NCI-H460 (cell line): ENCODE results near the gene SSTR1. TPM values are rescaled to one million over a fixed set of nuclear protein-coding genes. Genes with fewer than 3 reads are reported as not detected.

Source experiments
- DNase-seq: peaks from one replicate; pipeline ENCODE4 v3.0.0-alpha.2; 2016; ENCODE audit warnings: low read depth; ENCODE audit errors: extremely low read depth
- total RNA-seq: library from RNA; depleted of rRNA; stranded (reverse); fragments of >200 nt; shearing (Covaris generic); gene quantifications from 2 replicates; pipeline ENCODE4 v1.2.3, GENCODE V29; 2014; rRNA removed

SSTR1 gene
- total RNA-seq, 1 experiment from 2014 or later: not detected

DNA sequence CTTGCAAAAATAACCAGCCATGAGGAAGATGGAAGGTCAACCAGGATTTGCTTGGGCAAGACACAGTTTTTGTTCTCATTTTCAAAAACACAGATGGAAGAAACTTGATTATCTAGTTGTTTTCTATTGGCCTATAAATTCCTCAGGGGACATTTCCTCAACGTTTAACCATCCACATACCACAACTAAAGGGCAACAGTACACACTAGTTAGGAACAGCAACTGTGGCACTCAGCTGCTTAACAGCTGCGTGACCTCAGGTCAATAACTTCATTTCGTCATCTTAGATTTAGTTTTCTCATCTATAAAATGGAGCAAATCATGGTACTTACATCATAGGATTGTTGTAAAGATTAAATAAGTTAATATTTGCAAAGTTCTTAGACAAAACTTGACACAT, 18.7 kb downstream of the SSTR1 start:
- no peak for DNase-seq

DNA sequence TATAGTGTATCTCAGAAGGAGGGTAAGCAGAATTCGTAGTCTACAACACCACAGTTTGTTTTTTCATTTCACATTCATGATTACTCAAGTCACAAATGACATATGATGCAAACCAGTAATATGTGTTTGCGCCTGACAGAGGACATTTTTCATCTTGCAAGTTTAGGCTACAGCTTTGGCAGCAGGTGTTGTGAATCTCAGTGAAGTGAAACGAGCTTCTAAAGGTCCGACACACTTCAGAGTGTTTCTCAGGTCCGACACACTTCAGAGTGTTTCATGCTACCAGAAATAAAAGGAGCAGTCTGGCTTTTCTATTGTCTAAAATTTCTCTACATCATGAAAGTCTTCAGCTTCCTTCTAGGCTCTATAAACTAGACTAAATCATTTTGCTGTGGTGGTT, 25.5 kb downstream of the SSTR1 start:
- DNase-seq: no peak

- DNase-seq: no peak
Observed at GRCh38 chr14:38238332-38238731, 30.6 kb downstream of the SSTR1 start.

- no peak for DNase-seq
Observed at GRCh38 chr14:38238878-38239277, 31.2 kb downstream of the SSTR1 start.

- no peak for DNase-seq
Observed at GRCh38 chr14:38243696-38244240, 36.1 kb downstream of the SSTR1 start.

DNA sequence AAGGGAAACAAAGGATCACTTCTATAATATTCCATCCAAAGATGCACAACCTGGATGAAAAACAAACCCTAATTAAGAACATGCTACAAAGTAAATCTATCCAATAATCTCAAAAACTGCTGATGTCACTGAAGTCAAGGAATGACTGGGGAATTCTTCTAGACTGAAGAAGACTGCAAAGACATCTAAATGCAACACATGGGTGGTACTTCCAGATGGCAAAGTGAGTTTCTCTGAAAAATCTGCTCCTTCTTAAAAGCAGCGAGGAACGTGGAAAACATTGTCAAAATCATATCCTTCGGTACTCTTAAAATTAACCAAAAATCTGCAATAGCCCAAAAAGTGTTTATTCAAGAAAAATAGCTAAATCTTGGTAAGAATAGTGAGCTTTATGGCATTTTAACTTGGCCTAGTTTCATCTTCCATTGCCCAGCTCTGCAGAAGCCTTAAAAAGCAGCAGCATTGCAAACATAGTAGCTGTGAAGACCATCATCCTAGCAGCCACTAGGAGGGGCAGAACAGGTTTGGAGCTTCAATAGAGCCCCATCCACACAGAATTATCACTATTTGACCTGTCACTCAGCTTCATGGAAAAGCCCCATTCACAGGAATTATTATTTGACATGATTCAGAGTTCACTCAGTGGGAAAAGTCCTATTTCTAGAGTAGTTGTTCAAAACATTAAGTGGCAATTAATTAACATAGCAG, 40.8 kb downstream of the SSTR1 start:
- no peak for DNase-seq

- no peak for DNase-seq
Observed at GRCh38 chr14:38250331-38250730, 42.6 kb downstream of the SSTR1 start.

GRCh38 chr14:38252066-38252710, 44.5 kb downstream of the SSTR1 start:
- DNase-seq: no peak

DNA sequence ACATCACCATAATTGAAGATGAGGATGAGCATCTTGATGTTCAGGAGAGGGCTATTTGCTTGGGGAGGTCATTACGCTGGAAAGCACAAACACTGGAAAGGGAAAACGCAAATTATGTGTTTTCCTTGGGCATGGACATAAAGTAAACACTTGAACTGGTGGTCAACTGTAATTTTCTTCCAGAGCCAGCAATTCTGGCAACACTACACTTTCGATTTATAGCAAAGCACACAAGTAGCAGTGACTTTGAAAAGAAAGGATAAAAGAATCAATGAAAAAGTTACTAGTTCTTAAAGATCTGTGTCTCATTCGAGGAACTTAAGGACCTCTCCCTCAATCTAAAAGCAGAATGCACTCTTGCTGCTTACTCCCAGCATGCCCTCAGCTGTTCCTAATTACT, 46.0 kb downstream of the SSTR1 start:
- DNase-seq: no peak

GRCh38 chr14:38254571-38255407, 47.1 kb downstream of the SSTR1 start:
- no peak for DNase-seq

GRCh38 chr14:38255408-38255672, 47.6 kb downstream of the SSTR1 start:
- DNase-seq: no peak

- no peak for DNase-seq
Observed at GRCh38 chr14:38255673-38256532, 48.2 kb downstream of the SSTR1 start, which contains the start of gene CLEC14A. Gene CLEC14A (minus strand): TSS chr14:38256093. CDS start chr14:38256022, 71 bp downstream.

DNA sequence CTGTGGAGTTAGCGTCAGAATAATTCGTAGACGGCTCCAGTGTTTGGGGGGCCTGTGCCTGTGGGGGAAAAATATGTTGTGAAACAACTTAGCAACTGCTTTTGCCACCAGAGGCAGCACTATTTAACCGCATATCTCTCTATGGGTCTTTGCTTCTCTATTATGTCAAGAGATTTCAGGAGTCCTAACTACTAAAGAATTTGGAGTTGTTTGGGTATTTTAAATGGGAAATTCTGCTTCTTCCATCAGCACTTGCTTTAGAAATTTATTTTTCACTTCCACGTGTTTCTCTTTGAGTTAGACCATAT, 48.8 kb downstream of the SSTR1 start:
- DNase-seq: no peak

DNA sequence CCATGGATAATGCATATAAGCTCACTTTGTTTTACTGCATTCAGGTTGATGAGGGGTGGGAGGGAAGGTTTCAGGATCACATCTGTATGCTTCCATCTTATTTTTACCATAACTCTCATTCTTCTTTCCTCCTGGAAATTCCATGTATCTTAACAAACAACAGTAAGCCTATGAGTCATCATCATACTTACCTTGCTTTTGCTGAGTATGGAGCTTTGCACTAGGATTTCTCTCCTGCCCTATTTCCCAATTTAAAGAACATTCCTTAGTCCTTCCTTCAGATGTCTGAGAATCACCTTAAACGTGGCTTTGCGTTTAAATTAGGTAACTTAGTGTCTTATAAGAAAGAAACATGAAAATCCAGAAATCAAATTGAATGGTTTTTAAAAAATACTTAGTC, 49.8 kb downstream of the SSTR1 start:
- no peak for DNase-seq

DNA sequence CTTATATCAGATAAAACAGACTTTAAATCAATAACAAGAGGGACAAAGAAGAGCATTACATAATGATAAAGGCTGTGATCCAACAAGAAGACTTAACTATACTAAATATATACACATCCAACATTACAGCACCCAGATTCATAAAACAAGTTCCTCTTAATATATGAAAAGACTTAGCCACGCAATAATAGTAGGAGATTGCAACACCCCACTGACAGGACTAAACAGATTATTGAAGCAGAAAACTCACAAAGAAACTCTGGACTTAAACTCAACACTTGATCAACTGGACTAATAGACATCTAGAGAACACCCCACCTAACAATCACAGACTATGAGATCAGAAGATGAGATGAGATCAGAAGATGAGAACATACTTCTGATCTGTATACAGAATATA, 53.9 kb downstream of the SSTR1 start:
- DNase-seq: no peak

Other genes with a start within 250 kb of the SSTR1 start
- gene CLEC14A, start 48.2 kb downstream of the SSTR1 start, total RNA-seq: not detected in 2 replicates